HG03439 (cell line): ENCODE measurements around the gene FSTL1.
"Not testable (repeated sequence)": the region's sequence is repeated elsewhere in the genome, so short reads cannot be mapped to it uniquely, and the experiment has no call there.

Experiments
- ATAC-seq: cut with Tn5 transposase; IDR thresholded peaks from one replicate; pipeline ENCODE4 v1.9.1; 2021; ENCODE audit warnings: mild to moderate bottlenecking, moderate library complexity; ENCODE audit not compliant: unreplicated experiment

FSTL1 gene

DNA sequence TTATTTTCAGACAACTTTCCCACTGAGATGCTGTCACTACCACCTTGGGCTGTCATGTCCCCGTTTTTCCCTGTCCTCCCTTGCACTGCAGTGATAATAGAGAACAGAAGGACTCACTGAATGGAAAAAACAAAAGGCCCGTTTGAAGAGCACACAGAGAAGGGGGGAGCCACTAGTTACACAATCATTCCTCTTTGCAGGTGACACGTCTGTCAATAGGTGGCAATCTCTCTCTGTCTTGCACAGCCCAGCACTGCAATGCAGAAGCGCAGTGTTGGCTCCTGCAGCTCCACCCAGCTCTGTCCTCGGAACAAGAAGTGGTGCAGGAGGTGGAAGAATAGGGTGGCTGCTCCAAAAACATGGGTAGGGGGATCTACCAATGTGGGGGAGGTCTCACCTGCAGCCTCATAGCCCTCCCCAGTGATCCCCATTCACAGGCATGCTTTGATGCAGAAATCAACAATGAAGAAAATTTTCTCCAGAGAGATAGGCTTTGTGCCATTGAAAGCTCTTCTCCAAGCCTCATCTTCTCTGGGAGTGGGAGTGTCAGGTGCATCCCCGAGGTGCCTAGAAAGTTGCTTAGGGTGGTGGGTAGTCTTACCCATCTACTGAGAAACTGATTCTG is 31.8 kb downstream of the FSTL1 start:
- peak; percentile 56 for ATAC-seq

DNA sequence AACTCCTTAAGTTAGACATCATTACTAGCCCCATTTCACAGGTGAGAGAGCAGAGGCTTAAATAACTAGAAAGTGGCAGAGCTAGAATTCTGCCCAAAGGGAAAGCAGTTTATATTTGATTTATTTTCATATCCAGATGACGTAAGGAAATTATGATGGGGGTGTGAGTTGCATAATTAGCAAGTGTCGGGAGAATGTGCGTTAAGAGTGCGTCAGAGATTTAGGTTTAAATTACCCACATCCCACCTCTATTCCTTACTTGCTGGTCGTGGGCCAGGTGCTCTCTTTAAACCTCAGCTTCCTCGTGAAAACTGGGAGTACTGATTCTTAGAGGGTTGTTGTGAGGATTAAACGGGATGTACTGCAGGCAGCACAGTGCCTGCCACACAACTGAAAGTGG is 32.3 kb downstream of the FSTL1 start:
- ATAC-seq: no peak

DNA sequence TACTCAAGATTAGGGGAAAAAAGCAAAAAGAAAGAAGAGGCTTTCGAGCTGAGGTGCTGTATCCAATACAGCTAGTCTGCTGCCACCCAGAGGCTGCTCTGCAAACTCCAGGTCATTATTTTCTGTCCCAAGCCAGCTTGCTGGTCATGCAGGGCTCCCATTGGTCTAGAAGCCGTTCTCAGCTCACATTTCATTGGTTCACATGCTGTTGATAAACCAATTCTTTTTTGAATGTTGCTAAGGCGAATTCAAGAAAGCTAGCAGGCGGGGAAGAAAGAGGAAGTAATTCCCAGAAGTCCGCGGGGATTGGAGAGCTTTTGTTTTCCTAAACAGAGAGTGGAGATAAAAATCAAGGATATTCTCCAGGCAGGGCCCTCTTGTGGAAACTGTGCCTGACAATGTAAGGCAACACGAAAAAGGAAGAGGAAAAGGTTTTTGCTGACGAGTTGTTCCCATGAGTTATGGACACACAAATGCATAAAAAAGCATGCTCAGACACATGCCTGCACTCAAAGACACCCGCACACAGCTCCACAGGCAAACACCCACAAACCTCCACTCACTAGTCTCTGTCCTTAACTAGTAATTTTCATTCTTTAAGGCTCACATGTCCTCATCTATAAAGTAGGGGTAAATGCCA is 33.4 kb downstream of the FSTL1 start:
- ATAC-seq: peak; percentile 99

- peak; percentile 20 for ATAC-seq
These were observed 33.9 kb downstream of the FSTL1 start for GRCh38 chr3:120416868-120417267.

DNA sequence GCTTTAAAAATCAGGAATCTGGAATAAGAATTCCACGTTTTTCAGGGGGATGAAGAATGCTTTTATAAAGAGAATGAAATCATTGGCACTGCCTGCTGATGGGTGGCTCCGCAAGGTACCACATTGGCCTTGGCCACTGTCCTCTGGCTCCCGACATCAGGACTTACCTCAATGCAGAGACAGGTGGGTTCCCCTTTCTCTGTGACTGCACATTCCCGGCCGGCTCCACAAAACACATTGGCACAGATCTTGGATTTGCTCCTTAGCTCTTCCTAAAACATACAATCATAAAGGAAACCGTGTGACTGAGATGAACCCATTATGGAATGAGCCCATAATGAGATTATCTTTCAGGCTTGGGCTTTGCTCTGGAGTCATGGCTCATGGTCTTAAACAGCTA is 35.0 kb downstream of the FSTL1 start:
- ATAC-seq: no peak

GRCh38 chr3:120410541-120410940 is 40.3 kb downstream of the FSTL1 start:
- ATAC-seq: no peak

GRCh38 chr3:120410116-120410515 is 40.7 kb downstream of the FSTL1 start:
- no peak for ATAC-seq

GRCh38 chr3:120407508-120408287 is 43.1 kb downstream of the FSTL1 start:
- no peak for ATAC-seq

DNA sequence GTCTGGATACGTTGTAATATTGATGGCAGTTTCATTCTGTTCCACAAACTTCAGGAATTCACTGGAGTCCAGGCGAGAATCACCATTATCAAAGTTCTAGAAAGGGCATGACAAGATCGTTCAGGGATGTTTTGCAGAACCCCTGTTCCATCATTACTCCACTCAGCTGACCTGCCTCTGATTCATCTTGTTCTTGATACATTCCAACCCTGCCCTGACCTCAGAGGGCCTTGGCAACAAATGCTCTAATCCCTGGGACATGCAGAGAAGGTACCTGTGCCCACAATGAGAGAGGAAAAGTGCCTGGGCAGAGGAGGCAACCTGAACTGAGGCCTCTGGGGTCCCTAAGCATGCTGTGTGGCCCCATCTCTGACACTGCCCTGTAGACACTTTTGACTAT is 45.9 kb downstream of the FSTL1 start:
- no peak for ATAC-seq

DNA sequence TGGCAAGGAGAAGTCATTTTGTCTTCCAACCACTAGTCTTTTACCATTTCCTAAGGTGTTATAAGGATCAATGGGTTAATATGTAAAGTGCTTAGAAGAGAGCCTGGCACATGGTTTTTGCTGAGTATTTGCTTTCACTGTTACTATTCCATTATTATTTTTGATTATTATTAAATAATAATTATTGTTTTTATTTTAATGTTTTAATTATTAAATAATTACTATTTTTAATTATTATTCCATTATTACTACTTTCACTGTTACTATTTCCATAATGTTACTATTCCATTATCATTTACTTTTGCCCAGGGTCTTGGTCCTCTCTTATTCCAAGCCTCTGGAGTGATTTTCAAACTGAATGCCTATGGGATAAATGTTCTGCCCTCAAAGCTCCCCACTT is 48.5 kb downstream of the FSTL1 start:
- no peak for ATAC-seq

DNA sequence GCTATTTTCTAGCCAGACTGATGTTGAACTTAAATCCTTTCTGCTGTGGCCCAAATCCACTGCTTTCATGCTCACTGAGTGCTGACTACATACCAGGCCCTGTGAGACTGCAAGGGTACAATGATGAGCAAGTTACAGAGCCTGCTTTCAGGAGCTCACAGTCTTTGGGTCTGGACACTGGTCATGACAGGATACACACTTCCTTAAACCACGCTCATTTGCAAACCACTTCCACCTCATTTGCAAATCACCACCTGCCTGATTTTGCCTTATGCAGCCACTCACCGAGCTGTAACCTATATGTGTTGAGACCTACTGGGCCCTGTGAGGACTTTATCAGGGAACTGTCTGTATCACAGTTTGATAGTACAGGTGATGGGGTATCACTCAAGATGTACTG is 51.4 kb downstream of the FSTL1 start:
- ATAC-seq: peak; percentile 70

GRCh38 chr3:120396469-120396868 is 54.3 kb downstream of the FSTL1 start:
- ATAC-seq: no peak

GRCh38 chr3:120394347-120394746 is 56.4 kb downstream of the FSTL1 start:
- ATAC-seq: no peak

GRCh38 chr3:120393761-120394160 is 57.0 kb downstream of the FSTL1 start:
- no peak for ATAC-seq

GRCh38 chr3:120393243-120393642 is 57.5 kb downstream of the FSTL1 start:
- no peak for ATAC-seq

DNA sequence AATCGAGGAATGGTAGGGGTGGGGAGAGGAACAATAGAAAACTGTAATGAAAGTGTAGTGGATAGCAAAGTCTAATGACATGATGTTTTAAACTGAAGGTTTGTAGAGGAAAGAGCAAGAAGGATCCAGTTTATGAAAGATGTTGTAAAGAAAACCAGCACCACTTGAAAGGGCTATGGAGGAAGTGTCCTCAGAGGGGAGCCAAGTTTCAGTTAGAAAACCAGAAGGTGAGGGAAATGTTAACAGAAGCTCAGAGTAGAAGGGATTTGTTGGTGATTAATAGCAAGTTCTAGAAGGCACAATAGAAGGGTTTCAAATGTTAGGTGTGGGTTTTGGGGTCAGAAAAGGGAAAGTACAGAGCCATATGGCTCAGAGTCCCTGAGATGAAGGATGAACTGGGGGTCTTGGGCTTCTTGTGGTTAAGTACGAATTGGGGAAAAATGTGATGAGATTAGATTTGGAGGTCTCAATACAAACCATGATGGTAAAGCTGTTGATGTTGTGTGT is 67.8 kb downstream of the FSTL1 start:
- no peak for ATAC-seq

DNA sequence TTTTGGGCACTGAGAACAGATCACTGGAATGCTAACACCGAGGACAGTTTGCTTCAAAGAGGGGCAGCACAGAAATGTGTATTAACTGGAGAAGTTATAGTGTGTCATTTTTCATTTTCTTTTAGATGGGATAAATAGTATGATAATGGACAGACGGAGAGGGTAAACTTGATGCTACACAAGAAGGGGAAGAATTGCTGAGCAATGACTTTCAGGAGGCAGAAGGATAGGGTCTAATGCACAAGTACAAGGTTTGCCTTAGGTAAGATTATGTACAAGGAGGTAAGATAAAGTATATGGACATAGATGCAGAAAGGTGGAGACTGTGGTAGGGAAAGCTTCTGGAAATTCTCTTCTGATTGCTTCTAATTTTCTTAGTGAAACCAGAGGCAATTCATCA is 69.3 kb downstream of the FSTL1 start:
- no peak for ATAC-seq

DNA sequence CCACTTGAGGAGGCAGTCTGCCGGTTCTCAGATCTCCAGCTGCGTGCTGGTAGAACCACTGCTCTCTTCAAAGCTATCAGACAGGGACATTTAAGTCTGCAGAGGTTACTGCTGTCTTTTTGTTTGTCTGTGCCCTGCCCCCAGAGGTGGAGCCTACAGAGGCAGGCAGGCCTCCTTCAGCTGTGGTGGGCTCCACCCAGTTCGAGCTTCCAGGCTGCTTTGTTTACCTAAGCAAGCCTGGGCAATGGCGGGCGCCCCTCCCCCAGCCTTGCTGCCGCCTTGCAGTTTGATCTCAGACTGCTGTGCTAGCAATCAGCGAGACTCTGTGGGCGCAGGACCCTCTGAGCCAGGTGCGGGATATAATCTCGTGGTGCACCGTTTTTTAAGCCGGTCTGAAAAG is 72.8 kb downstream of the FSTL1 start:
- ATAC-seq: not testable (repeated sequence)

- ATAC-seq: peak; percentile 55
These were observed 80.3 kb downstream of the FSTL1 start for GRCh38 chr3:120370463-120370862.

- peak; percentile 55 for ATAC-seq
These were observed 81.7 kb downstream of the FSTL1 start for GRCh38 chr3:120369037-120369467.

GRCh38 chr3:120368172-120368571 is 82.6 kb downstream of the FSTL1 start:
- no peak for ATAC-seq

DNA sequence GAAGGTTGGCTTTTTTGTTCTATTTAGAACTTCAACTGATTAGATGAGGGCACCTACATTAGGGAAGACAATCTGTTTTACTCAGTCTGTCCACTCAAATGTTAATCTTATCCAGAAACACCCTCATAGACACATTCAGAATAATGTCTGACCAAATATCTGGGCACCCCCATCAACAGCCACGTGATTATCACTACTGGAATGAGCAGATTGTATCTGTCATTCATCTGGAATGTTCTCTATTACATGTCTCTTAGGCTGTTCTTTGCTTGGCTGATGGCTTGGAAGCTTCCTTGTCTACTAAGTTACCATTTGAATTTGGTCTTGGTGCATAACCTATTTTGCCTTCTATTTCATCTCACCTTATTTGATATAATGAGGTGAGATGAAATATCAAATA is 86.0 kb downstream of the FSTL1 start:
- no peak for ATAC-seq
